Amygdala (tissue), 56 donors: ENCODE measurements around the gene KRTAP10-5.
"Not testable (repeated sequence)": the region's sequence is repeated elsewhere in the genome, so short reads cannot be mapped to it uniquely, and the experiment has no call there.

ENCODE experiments used
- DNase-seq, 56 donors: peaks; one replicate each; lab custom pipeline; 2025; lab: John Stamatoyannopoulos, UW

Gene KRTAP10-5

GRCh38 chr21:44612029-44612486 is 31.7 kb upstream of the KRTAP10-5 start, which contains the start of gene KRTAP10-8:
KRTAP10-8 (plus strand) TSS chr21:44612079; CDS start chr21:44612101, 22 bp downstream.
- DNase-seq = no peak

- DNase-seq = no peak
Observed at GRCh38 chr21:44611551-44611950, 31.1 kb upstream of the KRTAP10-5 start.

- not testable (repeated sequence) for DNase-seq
Observed at GRCh38 chr21:44610157-44610843, 29.9 kb upstream of the KRTAP10-5 start.

- DNase-seq = no peak
Observed at GRCh38 chr21:44609193-44609592, 28.8 kb upstream of the KRTAP10-5 start.

GRCh38 chr21:44606495-44606894 is 26.1 kb upstream of the KRTAP10-5 start:
- DNase-seq = no peak

GRCh38 chr21:44603911-44604310 is 23.5 kb upstream of the KRTAP10-5 start:
- no peak for DNase-seq

- no peak for DNase-seq
Observed at GRCh38 chr21:44603109-44603875, 22.9 kb upstream of the KRTAP10-5 start.

- DNase-seq = no peak
Observed at GRCh38 chr21:44602463-44602850, 22.1 kb upstream of the KRTAP10-5 start.

- no peak for DNase-seq
Observed at GRCh38 chr21:44601596-44602462, 21.4 kb upstream of the KRTAP10-5 start.

- not testable (repeated sequence) for DNase-seq
Observed at GRCh38 chr21:44601091-44601490, 20.7 kb upstream of the KRTAP10-5 start.

- not testable (repeated sequence) for DNase-seq
Observed at GRCh38 chr21:44600118-44600978, 19.9 kb upstream of the KRTAP10-5 start, which contains the start of gene KRTAP10-7. KRTAP10-7 (plus strand) TSS chr21:44600597; CDS start chr21:44600622, 25 bp downstream.

- no peak for DNase-seq
Observed at GRCh38 chr21:44599264-44600029, 19.0 kb upstream of the KRTAP10-5 start.

GRCh38 chr21:44598061-44598460 is 17.7 kb upstream of the KRTAP10-5 start:
- no peak for DNase-seq

- DNase-seq = no peak
Observed at GRCh38 chr21:44596068-44596725, 15.8 kb upstream of the KRTAP10-5 start.

- no peak for DNase-seq
Observed at GRCh38 chr21:44595524-44595923, 15.1 kb upstream of the KRTAP10-5 start.

GRCh38 chr21:44594406-44594916 is 14.1 kb upstream of the KRTAP10-5 start:
- DNase-seq = no peak

- DNase-seq = no peak
Observed at GRCh38 chr21:44593598-44594405, 13.4 kb upstream of the KRTAP10-5 start.
